Activated CD4-positive, alpha-beta T cell treated with anti-CD3 and anti-CD28 coated beads, Interleukin-2, amount 10 ng/mL, durations not matched to agents 7 days and 5 days (primary cell): Measurements from ENCODE around the gene PSMC3IP. TPM values are rescaled to one million over a fixed set of nuclear protein-coding genes. Genes with fewer than 3 reads are reported as not detected.
"Not testable (repeated sequence)": the region's sequence is repeated elsewhere in the genome, so short reads cannot be mapped to it uniquely, and the experiment has no call there.

ENCODE experiments used
- CTCF ChIA-PET: fragments of 350-600 bp; sonication (Branson Sonifier 250); formaldehyde crosslinking; loops from one replicate; lab custom pipeline; 2021; ENCODE audit warnings: antibody characterized with exemption; lab: Charles Lee
- POLR2A ChIA-PET: fragments of 350-600 bp; sonication (Branson Sonifier 250); formaldehyde crosslinking; loops from one replicate; lab custom pipeline; 2021; ENCODE audit warnings: antibody characterized with exemption; lab: Charles Lee
- DNase-seq: peaks from one replicate; pipeline ENCODE4 v3.0.0-alpha.2; 2020
- H3K27ac Mint-ChIP-seq: one replicate; pipeline ENCODE4 v1.8.0; 2021; ENCODE audit warnings: mild to moderate bottlenecking, moderate library complexity, mixed read lengths
- H3K27me3 Mint-ChIP-seq: one replicate; pipeline ENCODE4 v1.8.0; 2021; ENCODE audit warnings: mixed read lengths
- H3K36me3 Mint-ChIP-seq: one replicate; pipeline ENCODE4 v1.8.0; 2021; ENCODE audit warnings: low read depth, mixed read lengths
- H3K4me1 Mint-ChIP-seq: one replicate; pipeline ENCODE4 v1.8.0; 2021; ENCODE audit warnings: mixed read lengths
- H3K4me3 Mint-ChIP-seq: one replicate; pipeline ENCODE4 v1.8.0; 2021; ENCODE audit warnings: mild to moderate bottlenecking, moderate library complexity, mixed read lengths
- H3K9me3 Mint-ChIP-seq: one replicate; pipeline ENCODE4 v1.8.0; 2021; ENCODE audit warnings: mixed read lengths
- total RNA-seq, 2 experiments: library from RNA; stranded (reverse); gene quantifications; one replicate each; pipeline ENCODE4 v1.2.3, GENCODE V29; 2021

PSMC3IP gene
- total RNA-seq, 2 experiments from 2014 or later, result 17.4 to 18.5 TPM

DNA sequence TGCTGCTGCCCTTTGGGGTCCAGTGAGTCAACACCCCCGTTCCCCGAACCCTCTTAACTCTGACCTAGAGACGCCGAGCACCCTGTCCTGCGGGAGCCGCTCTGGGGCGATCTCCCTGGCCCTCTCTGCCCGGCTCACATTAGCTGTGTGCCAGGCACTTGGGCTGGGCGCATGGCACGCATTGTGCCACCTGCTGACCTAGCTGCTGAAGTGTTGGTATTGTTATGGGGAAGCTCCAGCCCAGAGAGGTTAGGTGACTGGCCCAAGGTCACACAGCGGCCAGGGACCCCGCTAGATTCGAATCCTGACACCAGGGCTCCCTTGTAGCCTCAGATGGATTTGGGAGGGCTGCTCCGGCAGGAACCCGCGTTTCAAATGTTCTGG is 23.7 kb downstream of the PSMC3IP start:
- H3K36me3 Mint-ChIP-seq, result peaks cover 7% of the 10 kb centered on the region
- DNase-seq, result no peak
- H3K4me3 Mint-ChIP-seq, result peak overlapping the region; percentile 87
- H3K27me3 Mint-ChIP-seq, result no peaks in the 10 kb centered on the region
- peaks cover 34% of the 10 kb centered on the region for H3K4me1 Mint-ChIP-seq
- ChIA-PET POLR2A (no interaction called here), CTCF (interaction anchor here (0.8 to 2.1 kb wide), 9 partner anchors 10 to 70 kb away, joined by 3 to 13 read pairs (median 3); partner anchors contain the start of genes NAGLU and PSMC3IP)
- no peaks in the 10 kb centered on the region for H3K9me3 Mint-ChIP-seq
- H3K27ac Mint-ChIP-seq, result peak overlapping the region; percentile 91

DNA sequence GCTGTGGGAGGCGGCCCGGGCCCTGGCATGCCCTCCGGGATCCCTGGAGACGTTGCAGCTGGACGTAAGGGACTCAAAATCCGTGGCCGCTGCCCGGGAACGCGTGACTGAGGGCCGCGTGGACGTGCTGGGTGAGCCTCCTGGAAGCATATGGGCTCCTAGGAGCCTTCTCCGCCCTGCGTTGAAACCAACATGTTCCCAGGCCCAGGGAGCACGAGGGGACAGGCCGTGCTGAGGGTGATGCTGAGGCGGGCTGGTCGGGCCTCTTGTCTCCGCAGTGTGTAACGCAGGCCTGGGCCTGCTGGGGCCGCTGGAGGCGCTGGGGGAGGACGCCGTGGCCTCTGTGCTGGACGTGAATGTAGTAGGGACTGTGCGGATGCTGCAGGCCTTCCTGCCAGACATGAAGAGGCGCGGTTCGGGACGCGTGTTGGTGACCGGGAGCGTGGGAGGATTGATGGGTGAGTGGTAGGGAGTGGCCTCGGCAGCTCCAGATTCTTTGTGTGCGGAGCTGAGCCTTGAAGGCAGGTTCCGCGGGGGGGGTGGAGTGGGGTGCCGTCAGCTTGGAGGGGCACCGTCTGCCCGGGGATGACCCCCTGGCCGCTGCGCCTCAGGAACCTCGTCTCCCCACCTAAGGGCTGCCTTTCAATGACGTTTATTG is 24.2 kb downstream of the PSMC3IP start:
- POLR2A ChIA-PET, result no interaction called here
- CTCF ChIA-PET, result interaction anchor here (0.5 to 2.1 kb wide), 7 partner anchors 12 to 69 kb away, joined by 3 to 9 read pairs (median 3); partner anchors contain the start of genes NAGLU and PSMC3IP
- H3K4me3 Mint-ChIP-seq, result peak overlapping the region; percentile 87

DNA sequence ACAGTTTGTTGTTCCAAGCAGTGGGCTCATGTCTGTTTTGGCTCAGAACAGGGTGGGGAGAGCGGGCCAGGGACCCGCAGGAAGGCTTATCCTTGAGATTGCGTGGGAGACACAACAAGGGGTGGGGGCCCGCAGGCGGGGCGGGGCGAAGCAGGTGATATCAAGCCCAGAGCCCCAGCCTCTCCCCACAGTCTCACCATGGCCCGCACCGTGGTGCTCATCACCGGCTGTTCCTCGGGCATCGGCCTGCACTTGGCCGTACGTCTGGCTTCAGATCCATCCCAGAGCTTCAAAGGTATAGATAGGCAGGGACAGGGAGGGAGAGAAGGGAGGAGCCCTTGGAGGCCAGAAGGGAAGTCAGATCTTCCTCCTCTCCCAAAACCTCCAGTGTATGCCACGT is 24.8 kb downstream of the PSMC3IP start, which contains the start of gene HSD17B1:
Gene HSD17B1, plus strand, starts transcription at position 188 of the 400 bp plus-strand sequence. Its CDS starts 11 bp downstream, at position 199.
- peak within 1 kb of the TSS; percentile 91 for H3K27ac Mint-ChIP-seq
- DNase-seq, result not testable (repeated sequence)
- CTCF ChIA-PET, result interaction anchor here (0.5 kb wide), 1 partner anchor 62 kb away, joined by 3 read pairs; no protein-coding TSS in a partner anchor

More for the DNA sequence above, 24.2 kb downstream of the PSMC3IP start:
- no peak for DNase-seq
- Mint-ChIP-seq H3K27me3 (no peaks in the 10 kb centered on the region), H3K27ac (peak overlapping the region; percentile 91), H3K36me3 (peaks cover 7% of the 10 kb centered on the region), H3K4me1 (peaks cover 37% of the 10 kb centered on the region), H3K9me3 (no peaks in the 10 kb centered on the region)

DNA sequence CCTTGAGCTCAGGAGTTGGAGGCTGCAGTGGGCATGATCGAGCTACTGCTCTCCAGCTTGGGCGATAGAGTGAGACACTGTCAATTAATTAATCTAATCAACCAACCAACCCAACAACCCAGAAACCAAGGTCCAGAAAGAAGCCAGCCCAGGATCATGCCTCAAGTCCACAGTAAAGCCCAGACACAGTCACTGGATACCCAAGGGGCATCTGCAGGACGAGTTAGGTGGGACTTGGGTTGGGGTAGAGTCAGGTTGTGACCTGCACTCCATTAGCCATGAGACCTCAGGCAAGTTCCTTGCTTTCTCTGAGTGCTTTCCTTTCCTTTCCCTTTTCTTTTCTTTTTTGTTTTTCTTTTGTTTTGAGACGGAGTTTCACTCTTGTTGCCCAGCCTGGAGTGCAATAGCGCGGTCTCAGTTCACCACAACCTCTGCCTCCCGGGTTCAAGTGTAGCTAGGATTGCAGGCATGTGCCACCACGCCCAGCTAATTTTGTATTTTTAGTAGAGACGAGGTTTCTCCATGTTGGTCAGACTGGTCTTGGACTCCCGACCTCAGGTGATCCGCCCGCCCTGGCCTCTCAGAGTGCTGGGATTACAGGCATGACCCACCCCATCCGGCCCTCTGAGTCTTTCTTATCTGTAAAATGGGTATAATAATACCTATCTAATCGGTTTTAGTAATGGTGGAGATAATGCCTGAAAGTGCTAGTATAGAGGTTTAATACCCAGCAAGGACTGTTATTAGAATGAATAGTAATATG is 28.4 kb downstream of the PSMC3IP start:
- H3K27me3 Mint-ChIP-seq, result no peaks in the 10 kb centered on the region
- no peak for DNase-seq
- H3K4me1 Mint-ChIP-seq, result peaks cover 21% of the 10 kb centered on the region
- no peak overlapping the region for H3K27ac Mint-ChIP-seq
- ChIA-PET POLR2A (no interaction called here), CTCF (interaction anchor here (1.4 to 1.7 kb wide), 4 partner anchors 9 to 29 kb away, joined by 4 to 10 read pairs (median 6); partner anchors contain the start of gene NAGLU)
- H3K9me3 Mint-ChIP-seq, result no peaks in the 10 kb centered on the region
- H3K4me3 Mint-ChIP-seq, result peak overlapping the region; percentile 40
- peaks cover 6% of the 10 kb centered on the region for H3K36me3 Mint-ChIP-seq

More for the DNA sequence above, 24.8 kb downstream of the PSMC3IP start, which contains the start of gene HSD17B1:
- H3K27me3 Mint-ChIP-seq, POLR2A ChIA-PET, H3K36me3 Mint-ChIP-seq, H3K9me3 Mint-ChIP-seq: not testable (repeated sequence)
- peak within 1 kb of the TSS; percentile 87 for H3K4me3 Mint-ChIP-seq
- peaks cover 37% of the 10 kb centered on the region for H3K4me1 Mint-ChIP-seq

DNA sequence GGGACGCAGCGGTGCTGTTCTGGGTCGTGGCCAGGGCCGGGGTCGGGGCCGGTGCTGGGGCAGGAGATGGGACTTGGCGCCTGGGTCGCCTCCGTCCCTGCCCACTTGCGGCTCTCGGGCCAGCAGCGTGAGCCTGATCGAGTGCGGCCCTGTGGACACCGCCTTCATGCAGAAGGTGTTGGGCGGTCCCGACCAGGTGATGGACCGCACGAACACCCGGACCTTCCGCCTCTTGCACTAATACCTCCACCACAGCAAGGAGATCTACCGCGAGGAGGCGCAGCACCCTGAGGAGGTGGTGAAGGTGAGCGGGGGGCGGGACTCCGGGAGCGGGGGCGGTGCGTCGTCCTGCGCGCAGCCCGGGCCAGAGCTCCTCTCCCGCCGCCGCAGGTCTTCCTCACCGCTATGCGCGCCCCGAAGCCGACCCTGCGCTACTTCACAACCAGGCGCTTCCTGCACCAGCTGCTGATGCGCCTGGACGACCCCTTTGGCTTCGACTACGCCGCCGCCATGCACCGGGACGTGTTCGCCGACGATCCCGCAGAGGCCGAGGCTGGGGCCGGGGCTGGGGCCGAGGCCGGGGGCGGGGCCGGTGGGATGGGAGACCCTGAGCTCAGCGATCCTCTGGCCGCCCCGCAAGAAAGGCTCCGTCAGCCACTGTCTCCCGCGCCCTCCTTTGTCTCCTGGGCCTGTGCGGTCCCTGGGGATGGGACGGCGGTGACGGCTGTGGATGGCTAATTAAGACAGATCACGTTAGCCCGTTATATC is 29.3 kb downstream of the PSMC3IP start:
- Mint-ChIP-seq H3K4me1 (peaks cover 16% of the 10 kb centered on the region), H3K36me3 (peaks cover 3% of the 10 kb centered on the region), H3K27ac (no peak overlapping the region), H3K27me3 (no peaks in the 10 kb centered on the region), H3K4me3 (peak overlapping the region; percentile 52), H3K9me3 (no peaks in the 10 kb centered on the region)
- ChIA-PET POLR2A (no interaction called here), CTCF (interaction anchor here (1.1 to 1.7 kb wide), 5 partner anchors 10 to 30 kb away, joined by 3 to 10 read pairs (median 5); partner anchors contain the start of gene NAGLU)
- peak; percentile 83 for DNase-seq

DNA sequence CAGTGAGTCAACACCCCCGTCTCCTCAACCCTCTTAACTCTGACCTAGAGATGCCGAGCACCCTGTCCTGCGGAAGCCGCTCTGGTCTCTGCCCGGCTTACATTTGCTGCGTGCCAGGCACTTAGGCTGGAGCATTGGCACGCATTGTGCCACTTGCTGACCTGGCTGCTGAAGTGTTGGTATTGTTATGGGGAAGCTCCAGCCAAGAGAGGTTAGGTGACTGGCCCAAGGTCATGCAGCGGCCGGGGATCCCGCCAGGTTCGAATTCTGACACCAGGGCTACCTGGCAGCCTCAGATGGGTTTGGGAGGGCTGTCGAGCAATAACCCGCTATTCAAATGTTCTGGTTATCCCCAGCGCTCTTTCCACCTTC is 29.8 kb downstream of the PSMC3IP start:
- ChIA-PET POLR2A (no interaction called here), CTCF (interaction anchor here (0.5 to 1.7 kb wide), 7 partner anchors 11 to 737 kb away, joined by 3 to 10 read pairs (median 4); partner anchors contain the start of gene NAGLU)
- DNase-seq, result no peak
- Mint-ChIP-seq H3K9me3 (no peaks in the 10 kb centered on the region), H3K4me3 (no peak overlapping the region), H3K27me3 (no peaks in the 10 kb centered on the region), H3K27ac (no peak overlapping the region), H3K36me3 (peaks cover 3% of the 10 kb centered on the region), H3K4me1 (peaks cover 15% of the 10 kb centered on the region)

DNA sequence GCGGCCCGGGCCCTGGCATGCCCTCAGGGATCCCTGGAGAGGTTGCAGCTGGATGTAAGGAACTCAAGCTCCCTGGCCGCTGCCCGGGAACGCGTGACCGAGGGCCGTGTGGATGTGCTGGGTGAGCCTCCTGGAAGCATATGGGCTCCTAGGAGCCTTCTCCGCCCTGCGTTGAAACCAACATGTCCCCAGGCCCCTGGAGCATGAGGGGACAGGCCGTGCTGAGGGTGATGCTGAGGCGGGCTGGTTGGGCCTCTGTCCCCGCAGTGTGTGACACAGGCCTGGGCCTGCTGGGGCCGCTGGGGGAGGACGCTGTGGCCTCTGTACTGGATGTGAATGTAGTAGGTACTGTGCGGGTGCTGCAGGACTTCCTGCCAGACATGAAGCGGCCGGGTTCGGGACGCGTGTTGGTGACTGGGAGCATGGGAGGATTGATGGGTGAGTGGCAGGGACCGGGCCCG is 30.5 kb downstream of the PSMC3IP start:
- Mint-ChIP-seq H3K4me1 (peaks cover 13% of the 10 kb centered on the region), H3K27me3 (no peaks in the 10 kb centered on the region), H3K27ac (no peak overlapping the region), H3K4me3 (no peak overlapping the region), H3K9me3 (no peaks in the 10 kb centered on the region), H3K36me3 (peaks cover 3% of the 10 kb centered on the region)
- POLR2A ChIA-PET, result no interaction called here
- DNase-seq, result no peak
- CTCF ChIA-PET, result interaction anchor here (0.5 to 1.7 kb wide), 3 partner anchors 10 to 737 kb away, joined by 3 to 10 read pairs (median 3); no protein-coding TSS in a partner anchor

DNA sequence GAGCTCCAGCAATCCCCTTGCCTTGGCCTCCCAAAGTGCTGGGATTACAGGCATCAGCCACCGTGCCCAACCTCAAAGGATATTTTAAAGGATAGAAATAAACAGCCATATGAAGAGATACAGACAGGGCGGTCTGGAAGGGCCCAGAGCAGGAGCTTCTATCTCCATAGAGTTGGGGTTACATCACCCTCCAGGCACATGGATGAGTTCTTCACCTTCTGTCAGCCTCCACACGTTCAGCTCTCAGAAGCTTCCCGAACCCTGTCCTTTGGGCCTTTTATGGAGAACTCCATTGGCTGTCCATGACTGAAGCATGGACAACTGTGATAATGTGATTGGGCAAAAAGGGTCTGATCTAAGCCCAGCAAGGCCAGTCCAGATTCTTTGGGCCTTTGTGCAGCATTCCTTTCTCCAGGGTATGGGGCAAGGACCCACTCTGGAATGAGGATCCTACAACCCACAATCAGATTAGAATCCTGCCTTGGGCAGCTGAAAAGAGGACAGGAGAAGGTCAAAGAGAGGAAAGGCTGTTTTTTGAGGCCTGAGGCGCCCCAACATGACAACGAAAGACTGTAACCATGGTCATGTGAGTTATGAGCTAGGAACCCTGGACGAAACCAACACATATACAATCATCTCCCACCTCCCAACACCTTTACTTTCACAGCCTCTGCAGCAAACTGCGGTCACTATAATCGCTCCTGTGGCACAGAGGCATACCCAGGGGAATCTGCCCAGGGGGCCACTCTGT is 31.6 kb downstream of the PSMC3IP start:
- DNase-seq, H3K27ac Mint-ChIP-seq, H3K4me3 Mint-ChIP-seq, H3K36me3 Mint-ChIP-seq, H3K27me3 Mint-ChIP-seq, H3K9me3 Mint-ChIP-seq, POLR2A ChIA-PET: not testable (repeated sequence)
- H3K4me1 Mint-ChIP-seq, result peaks cover 21% of the 10 kb centered on the region
- CTCF ChIA-PET, result interaction anchor here (1.2 kb wide), 1 partner anchor 33 kb away, joined by 3 read pairs; no protein-coding TSS in a partner anchor

DNA sequence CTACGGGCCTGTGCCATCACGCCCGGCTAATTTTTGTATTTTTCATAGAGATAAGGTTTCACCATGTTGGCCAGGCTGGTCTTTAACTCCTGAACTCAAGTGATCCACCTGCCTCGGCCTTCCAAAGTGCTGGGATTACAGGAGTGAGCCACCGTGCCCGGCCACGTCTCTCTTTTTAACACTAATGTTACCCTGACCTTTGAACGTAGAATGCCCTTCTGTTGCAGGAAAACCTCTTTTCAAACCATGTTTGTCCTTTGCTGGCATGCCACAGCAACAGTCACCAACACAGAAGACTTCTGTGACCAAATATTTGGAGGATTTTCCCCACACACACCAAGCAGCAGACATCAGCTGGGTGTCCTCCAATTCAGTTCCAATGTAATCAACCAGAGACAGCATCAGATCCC is 32.6 kb downstream of the PSMC3IP start:
- ChIA-PET CTCF (interaction anchor here (1.2 kb wide), 1 partner anchor 34 kb away, joined by 3 read pairs; no protein-coding TSS in a partner anchor), POLR2A (no interaction called here)
- Mint-ChIP-seq H3K4me1 (peaks cover 29% of the 10 kb centered on the region), H3K9me3 (no peaks in the 10 kb centered on the region), H3K27ac (no peak overlapping the region), H3K27me3 (no peaks in the 10 kb centered on the region), H3K4me3 (no peak overlapping the region), H3K36me3 (peaks cover 2% of the 10 kb centered on the region)
- no peak for DNase-seq

DNA sequence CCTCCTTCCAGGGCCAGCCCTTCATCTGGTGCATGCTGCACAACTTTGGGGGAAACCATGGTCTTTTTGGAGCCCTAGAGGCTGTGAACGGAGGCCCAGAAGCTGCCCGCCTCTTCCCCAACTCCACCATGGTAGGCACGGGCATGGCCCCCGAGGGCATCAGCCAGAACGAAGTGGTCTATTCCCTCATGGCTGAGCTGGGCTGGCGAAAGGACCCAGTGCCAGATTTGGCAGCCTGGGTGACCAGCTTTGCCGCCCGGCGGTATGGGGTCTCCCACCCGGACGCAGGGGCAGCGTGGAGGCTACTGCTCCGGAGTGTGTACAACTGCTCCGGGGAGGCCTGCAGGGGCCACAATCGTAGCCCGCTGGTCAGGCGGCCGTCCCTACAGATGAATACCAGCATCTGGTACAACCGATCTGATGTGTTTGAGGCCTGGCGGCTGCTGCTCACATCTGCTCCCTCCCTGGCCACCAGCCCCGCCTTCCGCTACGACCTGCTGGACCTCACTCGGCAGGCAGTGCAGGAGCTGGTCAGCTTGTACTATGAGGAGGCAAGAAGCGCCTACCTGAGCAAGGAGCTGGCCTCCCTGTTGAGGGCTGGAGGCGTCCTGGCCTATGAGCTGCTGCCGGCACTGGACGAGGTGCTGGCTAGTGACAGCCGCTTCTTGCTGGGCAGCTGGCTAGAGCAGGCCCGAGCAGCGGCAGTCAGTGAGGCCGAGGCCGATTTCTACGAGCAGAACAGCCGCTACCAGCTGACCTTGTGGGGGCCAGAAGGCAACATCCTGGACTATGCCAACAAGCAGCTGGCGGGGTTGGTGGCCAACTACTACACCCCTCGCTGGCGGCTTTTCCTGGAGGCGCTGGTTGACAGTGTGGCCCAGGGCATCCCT is 34.1 kb downstream of the PSMC3IP start:
- H3K9me3 Mint-ChIP-seq, result no peaks in the 10 kb centered on the region
- CTCF ChIA-PET, result interaction anchor here (1.2 to 1.4 kb wide), 3 partner anchors 9 to 34 kb away, joined by 3 to 4 read pairs (median 4); partner anchors contain the start of gene PSMC3IP
- H3K27me3 Mint-ChIP-seq, result no peaks in the 10 kb centered on the region
- DNase-seq, result no peak
- peaks cover 26% of the 10 kb centered on the region for H3K4me1 Mint-ChIP-seq
- H3K4me3 Mint-ChIP-seq, result no peak overlapping the region
- POLR2A ChIA-PET, result interaction anchor here (0.6 kb wide), 1 partner anchor 249 kb away, joined by 3 read pairs; no protein-coding TSS in a partner anchor
- H3K27ac Mint-ChIP-seq, result no peak overlapping the region
- H3K36me3 Mint-ChIP-seq, result peaks cover 9% of the 10 kb centered on the region
